Activated CD8-positive, alpha-beta T cell treated with anti-CD3 and anti-CD28 coated beads, Interleukin-2, amount 10 ng/mL, durations not matched to agents 7 days and 5 days (primary cell): Measurements from ENCODE around the gene DAB2. TPM values are rescaled to one million over a fixed set of nuclear protein-coding genes. Genes with fewer than 3 reads are reported as not detected.

Experiments
- ATAC-seq: fragments of 150-1000 bp; cut with Tn5 transposase; one replicate; pipeline ENCODE4 v1.10.0; 2021; ENCODE audit warnings: moderate library complexity
- CTCF ChIA-PET: fragments of 350-600 bp; sonication (Branson Sonifier 250); formaldehyde crosslinking; loops from one replicate; lab custom pipeline; 2021; ENCODE audit warnings: antibody characterized with exemption; lab: Charles Lee
- POLR2A ChIA-PET: fragments of 350-600 bp; sonication (Branson Sonifier 250); formaldehyde crosslinking; loops from one replicate; lab custom pipeline; 2021; ENCODE audit warnings: antibody characterized with exemption; lab: Charles Lee
- DNase-seq: peaks from one replicate; pipeline ENCODE4 v3.0.0-alpha.2; 2020
- H3K27ac Mint-ChIP-seq: one replicate; pipeline ENCODE4 v1.8.0; 2021; ENCODE audit warnings: mild to moderate bottlenecking, mixed read lengths
- H3K27me3 Mint-ChIP-seq: one replicate; pipeline ENCODE4 v1.8.0; 2021; ENCODE audit warnings: low read depth, mixed read lengths
- H3K36me3 Mint-ChIP-seq: one replicate; pipeline ENCODE4 v1.8.0; 2021; ENCODE audit warnings: low read depth, mixed read lengths
- H3K4me1 Mint-ChIP-seq: one replicate; pipeline ENCODE4 v1.8.0; 2021; ENCODE audit warnings: low read depth, mixed read lengths
- H3K4me3 Mint-ChIP-seq: one replicate; pipeline ENCODE4 v1.8.0; 2021; ENCODE audit warnings: mild to moderate bottlenecking, mixed read lengths
- H3K9me3 Mint-ChIP-seq: one replicate; pipeline ENCODE4 v1.8.0; 2022; ENCODE audit warnings: mixed read lengths; ENCODE audit not compliant: insufficient read depth
- total RNA-seq, 2 experiments: library from RNA; stranded (reverse); gene quantifications; one replicate each; pipeline ENCODE4 v1.2.3, GENCODE V29; 2021

DAB2 gene
- total RNA-seq, 2 experiments from 2014 or later: not detected

DNA sequence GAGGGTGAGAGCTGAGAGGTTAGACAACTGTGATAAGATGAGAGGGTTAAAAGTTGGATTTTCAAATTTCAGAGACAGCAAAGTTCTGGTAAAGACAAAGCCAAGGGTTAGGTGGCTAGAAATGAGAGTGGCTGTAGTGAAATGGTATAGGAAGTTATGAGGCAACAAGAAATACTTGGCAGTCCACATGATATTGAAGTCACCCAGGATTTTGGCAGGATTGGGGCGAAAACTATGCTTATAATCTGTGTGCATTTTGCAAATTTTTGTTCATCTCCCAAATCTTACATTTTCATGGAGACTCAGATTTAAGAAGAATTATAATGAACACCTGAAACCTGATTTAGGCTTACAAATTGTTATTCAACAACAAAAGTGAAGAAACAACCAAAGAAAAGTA, 96.0 kb downstream of the DAB2 start:
- H3K27ac Mint-ChIP-seq: no peak overlapping the region
- peaks cover 9% of the 10 kb centered on the region for H3K27me3 Mint-ChIP-seq
- POLR2A ChIA-PET: interaction anchor here (0.7 kb wide), 1 partner anchor 187 kb away, joined by 3 read pairs; no protein-coding TSS in a partner anchor
- H3K4me3 Mint-ChIP-seq: no peak overlapping the region
- CTCF ChIA-PET: no interaction called here
- DNase-seq (no peak), ATAC-seq (no peak)
- H3K36me3 Mint-ChIP-seq: no peaks in the 10 kb centered on the region
- no peaks in the 10 kb centered on the region for H3K4me1 Mint-ChIP-seq
- no peaks in the 10 kb centered on the region for H3K9me3 Mint-ChIP-seq

DNA sequence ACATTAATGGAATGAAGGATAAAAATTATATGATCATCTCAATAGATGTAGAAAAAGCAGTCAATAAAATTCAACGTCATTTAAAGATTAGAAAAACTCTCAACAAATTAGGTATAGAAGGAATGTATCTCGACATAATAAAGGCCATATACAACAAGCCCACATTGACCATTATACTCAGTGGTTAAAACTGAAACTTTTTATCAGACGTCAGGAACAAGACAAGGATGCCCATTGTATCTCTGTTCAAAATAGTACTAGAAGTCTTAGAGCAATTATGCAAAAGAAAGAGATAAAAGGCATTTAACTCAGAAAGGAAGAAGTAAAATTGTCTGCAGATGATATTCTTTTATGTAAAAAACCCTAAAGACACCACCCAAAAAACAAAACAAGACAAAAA, 101.2 kb downstream of the DAB2 start:
- Mint-ChIP-seq H3K9me3 (no peaks in the 10 kb centered on the region), H3K27me3 (peaks cover 5% of the 10 kb centered on the region), H3K27ac (no peak overlapping the region), H3K4me1 (no peaks in the 10 kb centered on the region), H3K4me3 (no peak overlapping the region), H3K36me3 (no peaks in the 10 kb centered on the region)
- no peak for ATAC-seq
- POLR2A ChIA-PET: no interaction called here
- no peak for DNase-seq
- CTCF ChIA-PET: no interaction called here

Other genes starting within 250 kb of the DAB2 start
- 100 to 1,000 TPM; 198 to 215 TPM for gene FYB1, start 205.4 kb downstream of the DAB2 start, total RNA-seq
- not detected for gene C9, start 60.5 kb downstream of the DAB2 start, total RNA-seq